Measurements from ENCODE around the gene CNTNAP4.

The CNTNAP4 gene

DNA sequence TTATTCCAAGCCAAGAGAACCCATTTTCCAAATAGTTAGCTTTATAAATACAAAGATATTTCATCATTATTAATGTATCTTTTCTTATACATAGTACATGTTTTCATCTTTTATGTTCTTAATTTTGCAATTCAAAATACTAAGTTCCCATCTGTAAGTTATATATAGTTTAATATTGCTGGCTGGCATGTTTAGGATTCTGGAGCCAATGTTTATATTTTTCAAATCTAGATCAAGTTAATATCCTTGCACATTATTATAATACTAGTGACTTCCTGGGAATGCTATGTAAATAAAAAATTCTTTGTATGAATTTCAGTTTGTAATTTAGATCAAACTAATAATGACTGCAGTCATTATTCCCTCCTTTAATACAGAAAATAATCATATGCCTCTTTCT, 189.7 kb downstream of the CNTNAP4 start:
- DNase-seq (no peak), ATAC-seq (no peak)
- no peaks in the 10 kb centered on the region for H3K4me1 Mint-ChIP-seq
- no peaks in the 10 kb centered on the region for H3K36me3 Mint-ChIP-seq (ENCODE audit: low read depth)
- H3K4me3 Mint-ChIP-seq: no peak overlapping the region
- H3K9me3 Mint-ChIP-seq: no peaks in the 10 kb centered on the region
- no peak overlapping the region for H3K27ac Mint-ChIP-seq
- H3K27me3 Mint-ChIP-seq: no peaks in the 10 kb centered on the region

DNA sequence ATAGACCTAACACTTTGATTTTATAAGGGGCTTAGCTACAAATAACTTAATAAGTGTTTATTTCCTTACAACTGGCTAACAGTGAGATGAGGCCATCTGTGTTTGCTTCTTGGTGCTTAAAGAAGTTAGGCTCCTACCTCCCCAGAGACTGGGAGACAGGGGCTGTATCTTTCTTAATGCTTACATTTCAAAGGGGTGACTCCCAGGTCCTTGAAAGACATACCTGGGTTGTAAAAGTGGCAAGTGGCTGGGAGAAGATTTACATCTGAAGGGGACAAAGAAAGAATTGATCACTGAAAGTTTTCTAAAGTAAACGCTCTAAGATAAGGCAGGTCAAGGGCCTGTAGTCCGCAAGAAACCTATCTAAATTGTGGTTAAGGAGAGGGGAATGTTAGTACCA, 196.8 kb downstream of the CNTNAP4 start:
- Mint-ChIP-seq H3K27ac (no peak overlapping the region), H3K4me3 (no peak overlapping the region), H3K4me1 (no peaks in the 10 kb centered on the region), H3K36me3 (ENCODE audit: low read depth) (no peaks in the 10 kb centered on the region), H3K27me3 (no peaks in the 10 kb centered on the region), H3K9me3 (no peaks in the 10 kb centered on the region)
- ATAC-seq (no peak), DNase-seq (no peak)

GRCh38 chr16:76478105-76478504, 200.9 kb downstream of the CNTNAP4 start:
- H3K27ac Mint-ChIP-seq: no peak overlapping the region
- no peaks in the 10 kb centered on the region for H3K4me1 Mint-ChIP-seq
- H3K9me3 Mint-ChIP-seq: peaks cover under 1% of the 10 kb centered on the region
- no peaks in the 10 kb centered on the region for H3K36me3 Mint-ChIP-seq (ENCODE audit: low read depth)
- no peak overlapping the region for H3K4me3 Mint-ChIP-seq
- no peaks in the 10 kb centered on the region for H3K27me3 Mint-ChIP-seq
- no peak for DNase-seq
- no peak for ATAC-seq

DNA sequence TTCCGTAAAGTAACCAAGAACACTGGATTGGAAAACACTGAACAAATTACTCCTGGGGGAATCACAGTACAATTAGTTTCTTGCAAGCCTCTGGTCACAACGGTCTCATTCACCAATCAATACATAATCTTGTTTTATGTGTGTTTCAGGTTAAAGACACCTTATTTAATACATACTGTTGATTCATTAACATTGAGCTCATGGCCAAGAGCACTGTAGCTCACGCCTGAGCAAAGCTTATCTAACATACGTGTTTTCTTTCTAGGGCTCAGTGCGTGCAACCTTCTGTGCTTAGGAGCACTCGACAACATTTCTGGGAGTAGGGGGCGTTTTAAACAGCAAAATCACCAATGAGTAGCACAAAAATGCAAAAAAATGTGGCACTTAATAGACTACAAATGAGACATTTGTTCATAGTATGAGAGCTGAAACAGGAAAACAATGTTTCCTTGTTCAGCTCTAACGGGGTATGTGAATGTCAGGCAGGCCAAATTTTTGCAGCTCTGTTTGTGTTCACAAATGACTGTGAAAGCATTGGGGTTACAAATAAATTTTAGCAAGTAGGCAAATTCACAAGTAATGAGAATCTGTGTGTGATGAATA, 206.2 kb downstream of the CNTNAP4 start:
- Mint-ChIP-seq H3K9me3 (peaks cover 4% of the 10 kb centered on the region), H3K4me1 (no peaks in the 10 kb centered on the region), H3K27me3 (no peaks in the 10 kb centered on the region), H3K36me3 (ENCODE audit: low read depth) (no peaks in the 10 kb centered on the region), H3K4me3 (no peak overlapping the region), H3K27ac (no peak overlapping the region)
- ATAC-seq (no peak), DNase-seq (no peak)

GRCh38 chr16:76484020-76484419, 206.8 kb downstream of the CNTNAP4 start:
- H3K27me3 Mint-ChIP-seq: no peaks in the 10 kb centered on the region
- ATAC-seq: no peak
- H3K4me1 Mint-ChIP-seq: no peaks in the 10 kb centered on the region
- peaks cover 4% of the 10 kb centered on the region for H3K9me3 Mint-ChIP-seq
- H3K36me3 Mint-ChIP-seq (ENCODE audit: low read depth): no peaks in the 10 kb centered on the region
- no peak overlapping the region for H3K27ac Mint-ChIP-seq
- no peak overlapping the region for H3K4me3 Mint-ChIP-seq
- DNase-seq: no peak

GRCh38 chr16:76486740-76487139, 209.5 kb downstream of the CNTNAP4 start:
- Mint-ChIP-seq H3K4me3 (no peak overlapping the region), H3K27me3 (no peaks in the 10 kb centered on the region), H3K9me3 (peaks cover 13% of the 10 kb centered on the region), H3K4me1 (no peaks in the 10 kb centered on the region), H3K36me3 (ENCODE audit: low read depth) (no peaks in the 10 kb centered on the region), H3K27ac (no peak overlapping the region)
- DNase-seq (no peak), ATAC-seq (no peak)

DNA sequence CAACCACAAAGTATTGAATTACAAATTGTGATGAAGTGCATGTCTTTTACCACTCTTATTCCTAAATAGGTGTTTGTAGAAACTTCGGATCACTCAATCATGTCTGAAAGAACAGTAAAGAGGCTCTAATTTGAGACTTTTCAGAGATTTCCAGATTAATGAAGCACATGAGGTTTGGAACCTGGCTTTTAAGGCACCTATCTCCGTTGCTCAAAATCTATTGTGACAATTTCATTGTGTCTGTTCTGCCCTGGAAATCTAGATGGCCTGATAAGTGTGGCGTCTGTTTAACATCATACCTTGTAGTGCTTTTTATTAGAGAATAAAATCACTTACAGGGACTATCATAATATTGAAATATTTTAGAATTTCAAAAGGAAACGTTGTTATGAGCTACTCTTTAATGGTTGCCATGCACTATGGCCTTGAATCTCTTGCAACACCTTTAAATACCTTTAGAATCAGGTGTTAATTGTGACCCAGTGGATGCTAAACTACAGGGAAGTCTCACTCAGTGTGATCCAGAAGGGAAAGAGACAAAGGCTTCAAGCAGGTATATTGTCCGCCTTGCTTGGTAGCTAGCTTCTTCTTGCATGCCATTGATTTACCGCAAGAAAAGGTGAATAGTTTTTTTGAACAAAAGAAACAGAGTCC, 210.3 kb downstream of the CNTNAP4 start:
- Mint-ChIP-seq H3K27ac (no peak overlapping the region), H3K4me1 (no peaks in the 10 kb centered on the region), H3K27me3 (no peaks in the 10 kb centered on the region), H3K9me3 (peaks cover 16% of the 10 kb centered on the region), H3K36me3 (ENCODE audit: low read depth) (no peaks in the 10 kb centered on the region), H3K4me3 (no peak overlapping the region)
- DNase-seq: no peak
- no peak for ATAC-seq

GRCh38 chr16:76488065-76488417, 210.8 kb downstream of the CNTNAP4 start:
- no peak overlapping the region for H3K4me3 Mint-ChIP-seq
- H3K4me1 Mint-ChIP-seq: no peaks in the 10 kb centered on the region
- peaks cover 21% of the 10 kb centered on the region for H3K9me3 Mint-ChIP-seq
- ATAC-seq (no peak), DNase-seq (no peak)
- H3K36me3 Mint-ChIP-seq (ENCODE audit: low read depth): no peaks in the 10 kb centered on the region
- no peak overlapping the region for H3K27ac Mint-ChIP-seq
- H3K27me3 Mint-ChIP-seq: no peaks in the 10 kb centered on the region

DNA sequence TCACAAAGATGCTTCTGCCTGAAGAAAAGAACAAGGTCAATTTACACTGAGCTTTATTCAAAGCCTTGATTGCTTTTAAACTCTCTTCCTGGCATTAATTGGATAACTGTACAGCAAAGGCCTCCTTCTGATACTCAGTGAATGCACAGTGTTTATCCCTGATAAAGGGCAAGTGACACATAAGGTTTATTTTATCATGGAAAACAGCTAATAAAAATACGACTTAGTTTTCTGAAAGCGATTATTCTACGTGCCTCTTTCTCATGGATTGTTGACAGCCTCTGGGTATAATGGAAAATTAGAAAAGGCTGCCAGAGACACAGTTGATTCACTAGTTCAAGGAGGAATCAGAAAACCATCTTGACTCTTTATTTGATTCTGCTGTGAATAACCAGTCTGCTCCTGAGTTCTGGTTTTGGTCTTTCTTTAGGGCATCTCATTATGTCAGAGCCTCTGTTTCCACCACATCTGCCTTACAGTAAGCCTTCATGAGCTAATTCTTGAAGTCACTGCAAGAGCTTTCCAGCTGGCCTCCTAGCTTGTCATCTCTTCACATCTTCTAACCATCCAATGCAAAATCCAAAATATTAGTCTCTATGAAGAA, 212.9 kb downstream of the CNTNAP4 start:
- Mint-ChIP-seq H3K36me3 (ENCODE audit: low read depth) (no peaks in the 10 kb centered on the region), H3K4me1 (no peaks in the 10 kb centered on the region), H3K9me3 (peaks cover 25% of the 10 kb centered on the region), H3K27ac (no peak overlapping the region), H3K27me3 (no peaks in the 10 kb centered on the region), H3K4me3 (no peak overlapping the region)
- no peak for ATAC-seq
- DNase-seq: no peak

- no peaks in the 10 kb centered on the region for H3K27me3 Mint-ChIP-seq
- no peak for ATAC-seq
- no peak overlapping the region for H3K27ac Mint-ChIP-seq
- DNase-seq: no peak
- peaks cover 12% of the 10 kb centered on the region for H3K9me3 Mint-ChIP-seq
- no peaks in the 10 kb centered on the region for H3K4me1 Mint-ChIP-seq
- H3K36me3 Mint-ChIP-seq (ENCODE audit: low read depth): no peaks in the 10 kb centered on the region
- H3K4me3 Mint-ChIP-seq: no peak overlapping the region
These were observed 222.8 kb downstream of the CNTNAP4 start for GRCh38 chr16:76500006-76500405.

DNA sequence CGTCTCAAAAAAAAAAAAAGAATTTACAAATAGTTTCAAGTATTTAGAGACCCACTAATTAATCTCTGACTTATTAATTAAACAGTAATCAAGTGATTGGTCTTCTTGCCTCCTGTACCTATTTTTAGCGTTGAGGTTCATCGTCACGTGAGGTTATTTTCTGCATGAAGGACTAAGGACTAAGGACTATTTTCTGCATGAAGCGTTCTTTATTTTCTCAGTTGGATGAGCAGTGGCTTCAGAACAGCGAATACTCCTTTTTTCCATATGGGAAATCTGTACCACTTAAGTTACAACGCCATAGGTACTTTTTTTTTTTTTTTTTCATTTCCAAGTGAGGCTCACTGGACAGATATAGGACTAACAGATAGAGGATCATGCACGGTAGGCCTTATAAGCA, 224.9 kb downstream of the CNTNAP4 start:
- H3K36me3 Mint-ChIP-seq (ENCODE audit: low read depth): no peaks in the 10 kb centered on the region
- H3K27ac Mint-ChIP-seq: no peak overlapping the region
- H3K27me3 Mint-ChIP-seq: no peaks in the 10 kb centered on the region
- H3K9me3 Mint-ChIP-seq: peaks cover 12% of the 10 kb centered on the region
- H3K4me3 Mint-ChIP-seq: no peak overlapping the region
- DNase-seq: no peak
- H3K4me1 Mint-ChIP-seq: no peaks in the 10 kb centered on the region
- ATAC-seq: no peak

GRCh38 chr16:76502555-76502954, 225.4 kb downstream of the CNTNAP4 start:
- H3K27ac Mint-ChIP-seq: no peak overlapping the region
- DNase-seq (no peak), ATAC-seq (no peak)
- peaks cover 12% of the 10 kb centered on the region for H3K9me3 Mint-ChIP-seq
- no peaks in the 10 kb centered on the region for H3K36me3 Mint-ChIP-seq (ENCODE audit: low read depth)
- H3K4me3 Mint-ChIP-seq: no peak overlapping the region
- H3K4me1 Mint-ChIP-seq: no peaks in the 10 kb centered on the region
- no peaks in the 10 kb centered on the region for H3K27me3 Mint-ChIP-seq

DNA sequence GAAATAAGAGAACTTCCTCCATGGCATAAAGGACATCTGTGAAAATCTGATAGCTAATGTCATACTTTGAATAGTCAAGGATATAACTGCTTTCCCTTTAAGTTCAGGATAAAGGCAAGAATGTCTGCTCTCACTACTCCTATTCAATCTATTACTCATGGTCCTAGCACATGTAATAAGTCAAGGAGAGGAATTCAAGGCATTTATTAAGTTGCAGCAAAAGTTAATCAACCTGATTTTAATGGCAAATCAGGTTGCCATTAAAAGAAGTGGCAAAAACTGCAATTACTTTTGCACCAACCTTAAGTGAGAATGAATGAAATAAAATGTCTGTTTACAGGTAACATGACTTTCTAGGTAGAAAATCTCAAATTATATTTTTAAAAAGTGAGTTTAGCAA, 225.9 kb downstream of the CNTNAP4 start:
- no peak for ATAC-seq
- H3K9me3 Mint-ChIP-seq: peaks cover 12% of the 10 kb centered on the region
- H3K27ac Mint-ChIP-seq: no peak overlapping the region
- H3K36me3 Mint-ChIP-seq (ENCODE audit: low read depth): no peaks in the 10 kb centered on the region
- DNase-seq: no peak
- no peak overlapping the region for H3K4me3 Mint-ChIP-seq
- no peaks in the 10 kb centered on the region for H3K4me1 Mint-ChIP-seq
- no peaks in the 10 kb centered on the region for H3K27me3 Mint-ChIP-seq

- peaks cover 8% of the 10 kb centered on the region for H3K9me3 Mint-ChIP-seq
- no peak overlapping the region for H3K4me3 Mint-ChIP-seq
- no peaks in the 10 kb centered on the region for H3K27me3 Mint-ChIP-seq
- no peaks in the 10 kb centered on the region for H3K4me1 Mint-ChIP-seq
- no peak overlapping the region for H3K27ac Mint-ChIP-seq
- ATAC-seq (no peak), DNase-seq (no peak)
- H3K36me3 Mint-ChIP-seq (ENCODE audit: low read depth): no peaks in the 10 kb centered on the region
These were observed 234.0 kb downstream of the CNTNAP4 start for GRCh38 chr16:76511203-76511602.

DNA sequence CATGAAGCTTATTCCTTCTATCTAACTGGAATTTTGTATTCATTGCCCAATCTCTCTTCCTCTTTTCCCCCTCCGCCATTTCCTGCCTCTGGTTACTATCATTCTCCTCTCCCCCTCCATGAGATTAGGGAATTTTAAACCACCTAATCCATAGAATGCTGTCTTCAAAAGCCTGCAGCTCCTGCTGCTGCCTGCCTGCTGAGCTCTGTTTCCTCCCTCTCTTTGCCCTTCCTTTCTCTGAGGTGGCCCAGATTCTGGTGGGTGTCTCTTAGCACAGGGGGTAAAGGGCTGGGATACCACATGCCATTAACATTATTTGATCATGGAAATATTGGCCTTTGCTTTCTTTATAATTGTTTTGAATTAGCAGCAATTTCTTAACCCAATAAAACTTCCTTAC, 241.6 kb downstream of the CNTNAP4 start:
- ATAC-seq (no peak), DNase-seq (no peak)
- no peaks in the 10 kb centered on the region for H3K4me1 Mint-ChIP-seq
- H3K27ac Mint-ChIP-seq: no peak overlapping the region
- peaks cover 3% of the 10 kb centered on the region for H3K9me3 Mint-ChIP-seq
- H3K27me3 Mint-ChIP-seq: no peaks in the 10 kb centered on the region
- no peak overlapping the region for H3K4me3 Mint-ChIP-seq
- H3K36me3 Mint-ChIP-seq (ENCODE audit: low read depth): no peaks in the 10 kb centered on the region
